ENCODE results near the gene PFKFB3.

PFKFB3 gene

GRCh38 chr10:6301488-6302075 lies 98.8 kb downstream of the PFKFB3 start:
- H3K4me3 ChIP-seq (ENCODE audit: low read depth, low read length): no peak overlapping the region
- no peaks in the 10 kb centered on the region for H3K79me2 ChIP-seq (ENCODE audit: control insufficient read depth, insufficient read depth, low read length, unreplicated experiment)
- H3K4me1 ChIP-seq (ENCODE audit: control insufficient read depth, insufficient read depth, low read length, unreplicated experiment): no peaks in the 10 kb centered on the region
- H3K27me3 ChIP-seq (ENCODE audit: insufficient read depth, low read length): peaks cover 5% of the 10 kb centered on the region; the same call in 1 of the 2 replicates
- H2AFZ ChIP-seq (ENCODE audit: low read length, unreplicated experiment): no peak overlapping the region
- H3K36me3 ChIP-seq (ENCODE audit: insufficient read depth, low read length): no peaks in the 10 kb centered on the region
- H3K27ac ChIP-seq (ENCODE audit: low read depth, low read length): no peak overlapping the region
